GM19023 (cell line): ENCODE measurements around the gene SCYGR5.
"Not testable (repeated sequence)": the region's sequence is repeated elsewhere in the genome, so short reads cannot be mapped to it uniquely, and the experiment has no call there.

Source experiments
- ATAC-seq: cut with Tn5 transposase; IDR thresholded peaks from one replicate; pipeline ENCODE4 v1.9.1; 2021; ENCODE audit warnings: mild to moderate bottlenecking, moderate library complexity; ENCODE audit not compliant: unreplicated experiment

SCYGR5 gene, protein sequence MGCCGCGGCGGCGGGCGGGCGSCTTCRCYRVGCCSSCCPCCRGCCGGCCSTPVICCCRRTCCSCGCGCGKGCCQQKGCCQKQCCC

GRCh38 chr2:227666631-227667170, at the start of gene SCYGR5:
Gene SCYGR5, plus strand, starts transcription at chr2:227666804. Its CDS starts 0 bp downstream, at chr2:227666804.
- ATAC-seq, result not testable (repeated sequence)

- ATAC-seq, result no peak
These were observed 49.0 kb upstream of the SCYGR5 start, which contains the start of gene SCYGR4 for GRCh38 chr2:227617316-227618230. Gene SCYGR4, plus strand, starts transcription at chr2:227617498. Its CDS starts 0 bp downstream, at chr2:227617498.

DNA sequence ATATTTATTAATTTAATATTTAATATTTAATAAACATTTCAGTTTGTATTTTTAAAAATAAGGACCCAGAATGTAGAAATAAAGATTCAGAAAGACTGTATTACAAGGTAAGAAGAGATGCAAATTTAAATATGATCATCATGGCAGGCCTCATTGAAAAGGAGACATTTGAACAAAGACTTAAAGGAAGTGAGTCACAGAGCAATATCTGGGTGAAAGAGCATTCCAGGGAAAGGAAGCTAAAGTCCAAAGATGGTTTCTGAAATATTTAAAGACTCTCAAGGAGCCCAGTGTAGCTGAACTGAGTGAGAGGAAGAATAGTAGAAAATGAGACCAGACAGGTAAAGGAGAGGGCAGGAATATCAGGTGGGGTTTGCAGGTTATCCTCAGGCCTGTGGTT, 43.4 kb upstream of the SCYGR5 start:
- ATAC-seq, result no peak

GRCh38 chr2:227625420-227625819, 41.2 kb upstream of the SCYGR5 start:
- ATAC-seq, result no peak

DNA sequence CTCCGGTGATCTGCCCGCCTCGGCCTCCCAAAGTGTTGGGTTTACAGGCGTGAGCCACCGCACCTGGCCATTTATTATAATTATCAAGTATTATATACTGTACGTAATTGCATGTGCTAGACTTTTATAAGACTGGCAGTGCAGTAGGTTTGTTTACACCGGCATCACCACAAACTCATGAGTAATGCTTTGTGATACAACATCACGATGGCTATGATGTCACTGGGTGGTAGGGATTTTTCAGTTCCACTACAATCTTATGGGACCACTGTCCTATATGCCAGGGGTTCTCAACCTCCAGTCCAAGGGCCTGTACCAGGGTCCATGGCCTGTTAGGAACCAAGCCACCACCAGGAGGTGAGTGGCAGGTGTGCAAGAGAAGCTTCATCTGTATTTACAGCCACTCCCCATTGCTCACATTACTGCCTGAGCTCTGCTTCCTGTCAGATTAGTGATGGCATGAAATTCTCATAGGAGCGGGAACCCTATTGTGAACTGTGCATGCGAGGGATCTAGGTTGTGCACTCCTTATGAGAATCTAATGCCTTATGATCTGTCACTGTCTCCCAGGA, 39.9 kb upstream of the SCYGR5 start:
- no peak for ATAC-seq

DNA sequence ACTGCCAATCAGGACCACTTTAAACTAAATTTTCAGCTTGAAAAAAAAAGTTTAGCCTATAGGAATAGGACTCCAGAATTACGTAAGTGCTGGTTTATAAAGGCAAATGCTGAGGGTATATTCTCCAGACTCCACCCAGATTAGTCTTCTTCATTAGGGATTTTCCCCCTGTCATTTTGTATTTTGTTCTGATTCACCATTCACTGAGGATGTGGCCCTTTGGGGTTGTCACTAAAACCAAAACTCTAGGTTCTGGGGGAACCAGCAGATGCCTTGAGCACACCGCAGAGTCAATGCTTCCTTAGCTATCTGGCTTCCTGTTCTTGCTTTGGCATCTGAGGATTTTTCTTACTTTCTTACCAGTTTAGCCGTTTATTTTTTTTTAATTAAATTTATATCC, 38.8 kb upstream of the SCYGR5 start:
- peak; percentile 99 for ATAC-seq

- no peak for ATAC-seq
These were observed 37.2 kb upstream of the SCYGR5 start for GRCh38 chr2:227629435-227629834.

DNA sequence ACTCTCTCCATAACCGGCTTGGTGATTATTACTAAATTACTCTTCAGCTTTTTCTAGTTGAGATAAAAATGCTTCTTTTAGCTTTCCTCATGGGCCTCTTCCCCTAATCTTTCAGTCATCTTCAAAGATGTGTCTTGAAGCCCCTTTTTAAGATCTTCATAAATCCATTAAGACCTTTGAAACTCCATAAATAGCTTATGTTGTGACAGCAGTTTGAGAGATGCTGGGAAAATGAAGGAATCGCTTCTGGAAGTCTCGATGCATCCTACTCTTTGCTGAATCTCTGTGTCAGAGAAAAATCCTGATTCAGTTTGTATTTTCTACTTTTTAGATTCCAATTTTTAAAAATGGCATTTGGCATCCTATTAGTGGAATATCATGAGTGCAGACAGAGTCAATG, 36.3 kb upstream of the SCYGR5 start:
- no peak for ATAC-seq

DNA sequence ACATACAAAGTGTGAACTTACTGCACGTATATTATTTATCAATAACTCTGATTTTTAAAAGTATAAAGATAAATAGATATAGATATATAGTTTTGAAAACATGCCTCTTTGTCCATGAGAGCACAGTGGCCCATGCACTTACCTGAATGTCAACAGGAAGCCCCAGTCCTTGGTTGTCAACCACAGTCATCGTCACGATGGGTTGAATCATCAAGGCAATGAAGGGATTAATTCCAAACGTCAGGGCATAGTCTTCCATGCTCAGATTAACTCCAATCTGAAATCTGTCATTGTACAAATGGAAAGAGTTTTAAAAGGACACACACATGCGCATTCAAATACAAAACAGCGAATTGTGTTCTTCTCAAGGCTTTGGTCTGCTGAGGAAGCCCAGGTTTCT, 33.8 kb upstream of the SCYGR5 start:
- no peak for ATAC-seq

DNA sequence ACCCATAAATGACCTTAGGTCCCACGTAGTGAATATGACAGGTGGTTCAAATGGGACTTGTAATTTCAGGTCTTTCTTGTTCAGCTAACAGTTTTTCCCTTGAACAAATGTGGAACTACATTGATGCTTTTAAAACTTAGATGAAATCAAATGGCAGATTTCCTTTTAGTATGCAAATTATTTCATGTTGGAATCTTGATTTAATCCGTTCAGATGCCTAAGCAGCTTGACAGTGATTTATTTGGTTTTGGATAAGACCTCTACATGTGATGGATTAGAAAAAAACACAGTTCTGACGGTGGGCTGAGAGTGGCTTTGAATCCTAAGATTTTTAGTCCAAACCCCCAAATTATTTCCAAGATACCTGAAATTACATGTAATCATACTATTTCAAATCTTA, 32.4 kb upstream of the SCYGR5 start:
- ATAC-seq, result no peak

GRCh38 chr2:227642656-227643055, 23.9 kb upstream of the SCYGR5 start:
- ATAC-seq, result no peak

DNA sequence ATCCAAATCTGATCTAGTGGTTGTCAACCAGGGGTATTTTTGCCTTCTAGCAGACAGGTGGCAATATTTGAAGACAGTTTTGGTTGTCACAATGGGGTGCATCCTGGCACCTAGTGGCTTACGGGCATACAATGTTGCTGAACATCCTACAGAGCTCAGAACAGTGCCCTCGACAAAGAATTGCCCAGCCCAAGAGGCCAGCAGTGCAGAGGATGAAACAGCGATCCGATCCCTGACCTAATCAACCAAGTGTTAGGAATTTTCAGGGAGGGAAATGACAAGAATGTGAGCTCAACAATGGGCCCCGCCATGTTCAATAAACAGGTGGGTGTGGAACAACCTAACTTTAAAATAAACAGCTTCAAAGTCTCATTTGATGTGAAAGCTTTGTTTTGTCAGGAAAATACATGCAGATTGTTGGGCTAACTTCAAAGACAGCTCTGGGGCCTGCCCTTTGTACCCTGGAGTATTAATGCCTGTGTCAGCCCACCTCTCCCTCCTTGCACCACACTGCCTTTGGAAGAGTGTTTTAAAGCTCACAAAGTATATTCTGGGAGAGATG, 22.5 kb upstream of the SCYGR5 start:
- no peak for ATAC-seq

DNA sequence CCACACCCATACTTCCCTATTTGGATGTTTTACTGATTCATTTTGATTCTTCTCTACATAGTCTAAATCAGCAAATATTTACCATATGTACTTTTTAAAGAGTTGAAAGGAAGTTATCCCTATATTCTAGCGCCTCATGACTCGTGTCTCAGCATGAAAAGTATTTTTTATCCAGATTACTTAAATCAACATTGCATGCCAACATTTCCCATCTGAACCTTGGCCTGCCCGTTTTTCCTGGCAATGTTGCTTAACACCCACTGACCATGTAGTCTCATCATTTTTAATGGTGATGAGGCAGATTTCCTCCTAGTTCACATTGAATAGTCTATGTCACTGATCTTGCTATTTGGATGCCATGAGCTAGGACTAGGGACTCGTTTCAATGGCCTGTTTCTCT, 13.2 kb upstream of the SCYGR5 start:
- no peak for ATAC-seq

DNA sequence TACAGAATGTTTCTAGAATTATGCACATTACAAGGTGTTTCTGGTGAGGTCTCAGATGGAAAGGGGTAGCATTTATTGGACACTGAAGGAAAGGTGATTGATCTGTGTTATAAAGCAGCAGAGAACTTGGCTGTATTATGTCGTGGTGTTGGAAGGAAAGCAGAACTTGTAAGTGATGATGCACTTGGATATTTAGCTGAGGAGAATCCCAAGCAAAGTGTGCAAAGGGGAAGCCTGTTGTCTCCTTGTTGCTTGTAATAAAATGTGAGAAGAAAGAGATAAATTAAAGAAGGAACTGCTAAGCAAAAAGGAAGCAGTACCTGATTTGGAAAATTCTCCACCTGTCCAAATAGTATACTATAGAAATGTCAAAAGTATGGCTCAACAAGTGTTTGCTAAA, 12.2 kb upstream of the SCYGR5 start:
- no peak for ATAC-seq

- ATAC-seq, result no peak
These were observed 11.2 kb upstream of the SCYGR5 start for GRCh38 chr2:227655454-227655853.

- no peak for ATAC-seq
These were observed 9.3 kb upstream of the SCYGR5 start for GRCh38 chr2:227657199-227657845.

- no peak for ATAC-seq
These were observed 5.5 kb upstream of the SCYGR5 start for GRCh38 chr2:227661025-227661649.

- no peak for ATAC-seq
These were observed 4.8 kb upstream of the SCYGR5 start for GRCh38 chr2:227661827-227662226.

DNA sequence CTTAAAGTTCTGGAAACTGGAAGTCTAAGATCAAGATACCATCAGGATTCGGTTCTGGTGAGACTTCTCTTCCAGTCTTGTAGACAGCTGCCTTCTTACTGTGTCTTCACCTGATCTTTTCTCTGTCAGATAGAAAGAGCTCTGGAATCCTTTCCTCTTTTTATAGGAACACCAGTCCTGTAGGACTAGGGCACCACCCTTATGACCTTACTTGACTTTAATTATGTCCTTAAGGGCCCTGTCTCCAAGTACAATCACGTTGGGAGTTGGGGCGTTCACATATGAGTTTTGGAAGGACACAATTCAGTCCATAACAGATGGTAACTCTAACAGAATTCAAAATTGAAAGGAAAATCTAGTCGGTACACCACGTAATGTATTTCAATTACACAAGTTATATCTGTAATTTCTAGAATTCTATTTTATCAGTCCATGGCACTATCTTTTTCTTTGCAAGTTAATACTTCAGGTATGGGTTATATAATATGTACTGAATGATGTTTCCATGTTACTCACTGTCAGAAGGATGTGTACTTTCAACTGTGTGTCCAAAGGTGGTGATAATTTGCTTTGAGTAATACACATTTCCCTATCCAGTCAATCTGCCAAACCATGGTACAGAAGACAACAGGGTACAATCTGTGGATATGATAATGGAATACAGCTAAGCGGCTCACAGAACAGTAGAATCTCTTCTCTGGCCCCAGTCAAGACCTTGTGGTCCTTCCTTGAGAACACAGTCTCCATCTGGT, 1.2 kb upstream of the SCYGR5 start:
- no peak for ATAC-seq
